NCI-H2196 treated with DMSO at 0.1 percent for 48 hours (cell line): Measurements from ENCODE around the gene CNGB1.
"Not testable (repeated sequence)": the region's sequence is repeated elsewhere in the genome, so short reads cannot be mapped to it uniquely, and the experiment has no call there.

Source experiments
- DNase-seq: peaks from one replicate; lab custom pipeline; 2025; ENCODE audit not compliant: unreplicated experiment; lab: John Stamatoyannopoulos, UW

CNGB1 gene

GRCh38 chr16:57911743-57912142 lies 59.2 kb downstream of the CNGB1 start:
- no peak for DNase-seq

- no peak for DNase-seq
Measured at GRCh38 chr16:57910696-57911095, 60.2 kb downstream of the CNGB1 start.

- no peak for DNase-seq
Measured at GRCh38 chr16:57908409-57908987, 62.4 kb downstream of the CNGB1 start.

GRCh38 chr16:57906382-57907316 lies 64.3 kb downstream of the CNGB1 start:
- DNase-seq = no peak

- DNase-seq = no peak
Measured at GRCh38 chr16:57904101-57904500, 66.8 kb downstream of the CNGB1 start.

- no peak for DNase-seq
Measured at GRCh38 chr16:57903656-57904055, 67.3 kb downstream of the CNGB1 start.

- DNase-seq = no peak
Measured at GRCh38 chr16:57901480-57902069, 69.4 kb downstream of the CNGB1 start.

- DNase-seq = no peak
Measured at GRCh38 chr16:57900796-57901479, 70.0 kb downstream of the CNGB1 start.

GRCh38 chr16:57899771-57900661 lies 70.9 kb downstream of the CNGB1 start:
- DNase-seq = peak; percentile 2

- DNase-seq = no peak
Measured at GRCh38 chr16:57898961-57899360, 72.0 kb downstream of the CNGB1 start.

GRCh38 chr16:57897996-57898395 lies 72.9 kb downstream of the CNGB1 start:
- no peak for DNase-seq

- no peak for DNase-seq
Measured at GRCh38 chr16:57897053-57897784, 73.7 kb downstream of the CNGB1 start.

GRCh38 chr16:57895081-57895547 lies 75.8 kb downstream of the CNGB1 start:
- DNase-seq = not testable (repeated sequence)

- DNase-seq = no peak
Measured at GRCh38 chr16:57894390-57895080, 76.4 kb downstream of the CNGB1 start.

- DNase-seq = no peak
Measured at GRCh38 chr16:57893559-57894389, 77.2 kb downstream of the CNGB1 start.

GRCh38 chr16:57893217-57893558 lies 77.7 kb downstream of the CNGB1 start:
- no peak for DNase-seq

GRCh38 chr16:57892447-57893096 lies 78.4 kb downstream of the CNGB1 start:
- no peak for DNase-seq

GRCh38 chr16:57892041-57892440 lies 78.9 kb downstream of the CNGB1 start:
- no peak for DNase-seq
